ENCODE results near the gene CNTNAP2. TPM values are rescaled to one million over a fixed set of nuclear protein-coding genes. Genes with fewer than 3 reads are reported as not detected.

The CNTNAP2 gene
- total RNA-seq, 1 experiment from 2014 or later = 64.5 TPM

- no peak overlapping the region for H3K4ac ChIP-seq (ENCODE audit: low read depth, low read length)
- no peak overlapping the region for H3K23ac ChIP-seq (ENCODE audit: insufficient read length, low read depth, low read length)
- no peak overlapping the region for H2BK120ac ChIP-seq (ENCODE audit: low read depth, low read length, poor library complexity, severe bottlenecking)
- Mint-ChIP-seq H3K9me3 (no peaks in the 10 kb centered on the region; a peak in 1 of 5 replicates), H3K4me1 (no peaks in the 10 kb centered on the region), H3K36me3 (ENCODE audit: insufficient read depth in 1 of 3, low read depth in 3 of 3) (no peaks in the 10 kb centered on the region; a peak in 1 of 7 replicates), H3K27me3 (ENCODE audit: low read depth) (no peaks in the 10 kb centered on the region), H3K27ac (no peak overlapping the region), H3K4me3 (no peak overlapping the region)
- no peaks in the 10 kb centered on the region for H3K27me3 ChIP-seq (ENCODE audit: insufficient read depth, low read length)
- H3K23me2 ChIP-seq (ENCODE audit: insufficient read length, low read depth, low read length, poor library complexity, severe bottlenecking) = no peaks in the 10 kb centered on the region
- H2BK12ac ChIP-seq (ENCODE audit: insufficient read length, low read depth, low read length) = no peak overlapping the region
- DNase-seq = no peak
- no CpG with 5 or more reads among the region's 3 CpGs for WGBS (ENCODE audit: extremely low coverage, insufficient read length, low lambda C conversion rate)
- no peak overlapping the region for H2AK5ac ChIP-seq (ENCODE audit: insufficient read length, low read length)
- H3K79me2 ChIP-seq (ENCODE audit: insufficient read depth, low read length) = no peaks in the 10 kb centered on the region; the same call in 1 of the 2 replicates
- no peaks in the 10 kb centered on the region for H3K9me3 ChIP-seq (ENCODE audit: control insufficient read depth, low read depth, low read length)
- no peak overlapping the region for H3K56ac ChIP-seq (ENCODE audit: insufficient read length, low read depth, low read length)
- no peaks in the 10 kb centered on the region for H3K4me1 ChIP-seq (ENCODE audit: insufficient read depth, low read length)
- H3T11ph ChIP-seq (ENCODE audit: low read length) = no peak overlapping the region
- no peak overlapping the region for H3K18ac ChIP-seq (ENCODE audit: insufficient read length, low read depth, low read length)
- no peaks in the 10 kb centered on the region for H3K79me1 ChIP-seq (ENCODE audit: insufficient read depth, low read depth, low read length, poor library complexity, severe bottlenecking)
- H3K9ac ChIP-seq (ENCODE audit: extremely low read depth, insufficient read length, low read length) = no peak overlapping the region
- H3K27ac ChIP-seq (ENCODE audit: insufficient read length, low read depth, low read length) = no peak overlapping the region
- no peak overlapping the region for H3K14ac ChIP-seq (ENCODE audit: insufficient read depth, low read length)
- H4K8ac ChIP-seq (replicated peaks; ENCODE audit: insufficient read length, low read depth, low read length) = no peak overlapping the region
- TF ChIP-seq, protein P1, sequence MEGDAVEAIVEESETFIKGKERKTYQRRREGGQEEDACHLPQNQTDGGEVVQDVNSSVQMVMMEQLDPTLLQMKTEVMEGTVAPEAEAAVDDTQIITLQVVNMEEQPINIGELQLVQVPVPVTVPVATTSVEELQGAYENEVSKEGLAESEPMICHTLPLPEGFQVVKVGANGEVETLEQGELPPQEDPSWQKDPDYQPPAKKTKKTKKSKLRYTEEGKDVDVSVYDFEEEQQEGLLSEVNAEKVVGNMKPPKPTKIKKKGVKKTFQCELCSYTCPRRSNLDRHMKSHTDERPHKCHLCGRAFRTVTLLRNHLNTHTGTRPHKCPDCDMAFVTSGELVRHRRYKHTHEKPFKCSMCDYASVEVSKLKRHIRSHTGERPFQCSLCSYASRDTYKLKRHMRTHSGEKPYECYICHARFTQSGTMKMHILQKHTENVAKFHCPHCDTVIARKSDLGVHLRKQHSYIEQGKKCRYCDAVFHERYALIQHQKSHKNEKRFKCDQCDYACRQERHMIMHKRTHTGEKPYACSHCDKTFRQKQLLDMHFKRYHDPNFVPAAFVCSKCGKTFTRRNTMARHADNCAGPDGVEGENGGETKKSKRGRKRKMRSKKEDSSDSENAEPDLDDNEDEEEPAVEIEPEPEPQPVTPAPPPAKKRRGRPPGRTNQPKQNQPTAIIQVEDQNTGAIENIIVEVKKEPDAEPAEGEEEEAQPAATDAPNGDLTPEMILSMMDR (conservative IDR thresholded peaks at IDR 0.05) = no peak
- H2BK15ac ChIP-seq (ENCODE audit: low read depth, low read length) = no peak overlapping the region
- no peak overlapping the region for H2AFZ ChIP-seq (ENCODE audit: low read length)
- no peak overlapping the region for H4K5ac ChIP-seq (ENCODE audit: insufficient read length, low read depth, low read length)
- H4K91ac ChIP-seq (ENCODE audit: insufficient read length, low read depth, low read length) = no peak overlapping the region
- H2BK5ac ChIP-seq (ENCODE audit: insufficient read length, low read length) = no peak overlapping the region
- no peak overlapping the region for H2BK20ac ChIP-seq (ENCODE audit: low read depth, low read length, poor library complexity, severe bottlenecking)
- no peaks in the 10 kb centered on the region for H4K20me1 ChIP-seq (ENCODE audit: control insufficient read depth, insufficient read depth, insufficient read length)
- H3K4me2 ChIP-seq (ENCODE audit: insufficient read depth, insufficient read length, low read length) = no peak overlapping the region
Observed at GRCh38 chr7:147477526-147477925, 1360.9 kb downstream of the CNTNAP2 start.
